GM06990 (cell line): Measurements from ENCODE around the gene YKT6.

Source experiments
- DNase-seq: peaks from one replicate; pipeline ENCODE4 v3.0.0-alpha.2; 2011; ENCODE audit not compliant: insufficient read length; ENCODE audit errors: extremely low read depth
- H3K27me3 ChIP-seq: replicated peaks from 2 replicates; pipeline ENCODE4 v1.6.0; 2011; ENCODE audit warnings: low read length; ENCODE audit not compliant: control insufficient read depth, insufficient read depth
- H3K36me3 ChIP-seq: 2 replicates; pipeline ENCODE4 v1.5.1; 2011; ENCODE audit warnings: low read length; ENCODE audit not compliant: control insufficient read depth, insufficient read depth
- H3K4me3 ChIP-seq: replicated peaks from 2 replicates; pipeline ENCODE4 v1.5.1; 2011; ENCODE audit warnings: low read depth, mild to moderate bottlenecking, control low read depth, low read length
- CTCF ChIP-seq: IDR thresholded peaks from 2 replicates; pipeline ENCODE4 v1.5.1; 2011; ENCODE audit warnings: low read length, control low read depth, mild to moderate bottlenecking, inconsistent platforms; ENCODE audit not compliant: insufficient read depth, poor library complexity, severe bottlenecking

YKT6 gene

GRCh38 chr7:44258865-44259546 is 58.2 kb downstream of the YKT6 start:
- DNase-seq, result no peak
- Histone ChIP-seq H3K4me3 (no peak overlapping the region), H3K36me3 (no peaks in the 10 kb centered on the region), H3K27me3 (no peaks in the 10 kb centered on the region)
- no peak for TF ChIP-seq CTCF

- no peaks in the 10 kb centered on the region for H3K27me3 ChIP-seq
- no peak for TF ChIP-seq CTCF
- DNase-seq, result no peak
- H3K4me3 ChIP-seq, result no peak overlapping the region
- H3K36me3 ChIP-seq, result no peaks in the 10 kb centered on the region
These were observed 59.0 kb downstream of the YKT6 start for GRCh38 chr7:44259547-44260457.

- DNase-seq, result peak; percentile 50
- TF ChIP-seq CTCF, result peak; percentile 31
- no peak overlapping the region for H3K4me3 ChIP-seq
- H3K27me3 ChIP-seq, result no peaks in the 10 kb centered on the region
- H3K36me3 ChIP-seq, result no peaks in the 10 kb centered on the region
These were observed 60.5 kb downstream of the YKT6 start for GRCh38 chr7:44261240-44261639.

GRCh38 chr7:44262031-44262430 is 61.3 kb downstream of the YKT6 start:
- H3K4me3 ChIP-seq, result no peak overlapping the region
- no peak for DNase-seq
- H3K36me3 ChIP-seq, result no peaks in the 10 kb centered on the region
- no peak for TF ChIP-seq CTCF
- no peaks in the 10 kb centered on the region; the same call in 1 of the 2 replicates for H3K27me3 ChIP-seq

- no peak for DNase-seq
- no peak overlapping the region for H3K4me3 ChIP-seq
- no peaks in the 10 kb centered on the region; the same call in 1 of the 2 replicates for H3K27me3 ChIP-seq
- no peaks in the 10 kb centered on the region for H3K36me3 ChIP-seq
- TF ChIP-seq CTCF, result no peak
These were observed 62.7 kb downstream of the YKT6 start for GRCh38 chr7:44263326-44264082.
